A673 (cell line): ENCODE measurements around the gene ABCA5.

Source experiments
- EZH2 ChIP-seq: fragments of 200-600 bp; sonication (generic); IDR thresholded peaks from 2 replicates; pipeline ENCODE4 v1.6.1; 2017; ENCODE audit warnings: borderline replicate concordance, low read depth, mild to moderate bottlenecking, mixed read lengths, antibody characterized with exemption, low read length; ENCODE audit not compliant: poor library complexity, severe bottlenecking
- TF ChIP-seq, protein P1 (sequence below): fragments of 300-800, 200-600 bp; sonication (generic); conservative IDR thresholded peaks from 2 replicates; pipeline ENCODE4 v1.5.1; 2017; ENCODE audit warnings: low read depth, mild to moderate bottlenecking, antibody characterized with exemption, low read length, moderate library complexity, mixed read lengths

DNA sequence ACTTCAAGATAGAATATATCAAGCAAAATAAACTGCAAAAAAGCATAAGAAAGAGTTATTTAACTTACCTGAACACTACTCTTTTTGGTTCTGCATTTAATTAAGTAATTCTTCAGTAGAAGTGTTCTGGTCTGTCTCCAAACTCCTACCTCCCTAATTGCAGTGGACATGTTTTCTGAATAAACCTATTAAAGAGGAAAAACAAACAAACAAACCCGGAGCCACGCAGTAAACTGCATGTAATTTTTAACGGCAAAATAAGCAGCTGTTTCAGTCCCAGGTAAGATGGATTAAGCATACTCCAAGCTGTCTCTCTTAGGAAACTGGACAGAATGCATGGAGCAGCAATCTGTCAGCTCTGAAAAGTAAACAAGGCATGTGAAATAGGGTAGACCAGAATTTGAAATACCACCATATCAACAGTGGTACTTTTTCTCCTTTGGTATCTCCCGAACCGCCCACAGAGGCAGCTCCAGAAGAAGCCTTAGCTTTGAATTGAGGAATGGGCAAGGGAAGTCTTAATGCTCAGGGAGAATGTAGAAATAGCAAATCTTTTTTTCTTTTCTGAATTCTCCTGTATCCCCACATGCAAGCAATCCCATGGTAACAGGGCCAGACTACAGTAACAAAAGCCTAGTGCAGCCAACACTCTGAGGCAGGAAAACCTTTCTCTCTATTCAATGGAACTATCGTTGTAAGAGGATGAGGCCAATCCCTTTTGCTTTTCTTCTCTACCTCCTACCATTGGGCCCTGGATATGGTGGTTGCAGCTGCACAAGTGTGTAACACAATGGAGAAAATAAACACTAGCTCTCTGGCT is 12.5 kb downstream of the ABCA5 start:
- TF ChIP-seq, protein P1, sequence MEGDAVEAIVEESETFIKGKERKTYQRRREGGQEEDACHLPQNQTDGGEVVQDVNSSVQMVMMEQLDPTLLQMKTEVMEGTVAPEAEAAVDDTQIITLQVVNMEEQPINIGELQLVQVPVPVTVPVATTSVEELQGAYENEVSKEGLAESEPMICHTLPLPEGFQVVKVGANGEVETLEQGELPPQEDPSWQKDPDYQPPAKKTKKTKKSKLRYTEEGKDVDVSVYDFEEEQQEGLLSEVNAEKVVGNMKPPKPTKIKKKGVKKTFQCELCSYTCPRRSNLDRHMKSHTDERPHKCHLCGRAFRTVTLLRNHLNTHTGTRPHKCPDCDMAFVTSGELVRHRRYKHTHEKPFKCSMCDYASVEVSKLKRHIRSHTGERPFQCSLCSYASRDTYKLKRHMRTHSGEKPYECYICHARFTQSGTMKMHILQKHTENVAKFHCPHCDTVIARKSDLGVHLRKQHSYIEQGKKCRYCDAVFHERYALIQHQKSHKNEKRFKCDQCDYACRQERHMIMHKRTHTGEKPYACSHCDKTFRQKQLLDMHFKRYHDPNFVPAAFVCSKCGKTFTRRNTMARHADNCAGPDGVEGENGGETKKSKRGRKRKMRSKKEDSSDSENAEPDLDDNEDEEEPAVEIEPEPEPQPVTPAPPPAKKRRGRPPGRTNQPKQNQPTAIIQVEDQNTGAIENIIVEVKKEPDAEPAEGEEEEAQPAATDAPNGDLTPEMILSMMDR = no peak
- TF ChIP-seq EZH2 = no peak
